Panc1 (cell line): Measurements from ENCODE around the gene NT5M. TPM values are rescaled to one million over a fixed set of nuclear protein-coding genes. Genes with fewer than 3 reads are reported as not detected.

Experiments
- ATAC-seq: fragments of 200-7000 bp; cut with Tn5 transposase; 2 replicates; pipeline ENCODE4 v1.9.1; 2020; ENCODE audit warnings: mild to moderate bottlenecking, moderate library complexity
- BruUV-seq: library from RNA; stranded (reverse); fragments of 400-500 nt; replicated peaks from 2 replicates; lab custom pipeline; 2021; lab: Mats Ljungman, UMichigan
- CTCF ChIA-PET: fragments of 300-600 bp; sonication (Branson Sonifier 250); formaldehyde crosslinking; loops from one replicate; lab custom pipeline; 2022; ENCODE audit warnings: antibody characterized with exemption; lab: Charles Lee
- POLR2A ChIA-PET: fragments of 300-600 bp; sonication (Branson Sonifier 250); formaldehyde crosslinking; loops from one replicate; lab custom pipeline; 2022; ENCODE audit warnings: antibody characterized with exemption; lab: Charles Lee
- DNase-seq: peaks from one replicate; pipeline ENCODE4 v3.0.0-alpha.2; 2010; ENCODE audit warnings: low read depth, low spot score
- H3K27ac ChIP-seq: 2 replicates; pipeline ENCODE4 v1.5.1; 2011; ENCODE audit warnings: mild to moderate bottlenecking, low read length, inconsistent platforms
- H3K27me3 ChIP-seq: fragments of 200-500 bp; sonication (Bioruptor generic); 2 replicates; pipeline ENCODE4 v1.6.0; 2014; ENCODE audit warnings: low read length, inconsistent platforms; ENCODE audit not compliant: control insufficient read depth, insufficient read depth
- H3K36me3 ChIP-seq: fragments of 200-500 bp; sonication (Bioruptor generic); 2 replicates; pipeline ENCODE4 v1.5.1; 2014; ENCODE audit warnings: inconsistent platforms, mild to moderate bottlenecking, low read length, moderate library complexity; ENCODE audit not compliant: control insufficient read depth, insufficient read depth
- H3K4me1 ChIP-seq: 2 replicates; pipeline ENCODE4 v1.5.1; 2011; ENCODE audit warnings: inconsistent platforms, mild to moderate bottlenecking, low read length, moderate library complexity; ENCODE audit not compliant: control insufficient read depth, insufficient read depth
- H3K4me3 ChIP-seq, 2 experiments: 2 replicates each; pipeline ENCODE4 v1.5.1; 2011 to 2012; ENCODE audit warnings: low read depth in 2 of 2, low read length in 2 of 2, mild to moderate bottlenecking in 2 of 2, inconsistent platforms in 1 of 2, moderate library complexity in 1 of 2
- H3K9me3 ChIP-seq: fragments of 200-500 bp; sonication (Bioruptor generic); 2 replicates; pipeline ENCODE4 v1.5.1; 2014; ENCODE audit warnings: low read depth, mild to moderate bottlenecking, inconsistent platforms, low read length, moderate library complexity; ENCODE audit not compliant: control insufficient read depth, insufficient read depth
- CTCF ChIP-seq: fragments of 450-650 bp; IDR thresholded peaks from 2 replicates; pipeline ENCODE4 v1.5.1; 2017; ENCODE audit warnings: mild to moderate bottlenecking
- POLR2AphosphoS5 ChIP-seq: IDR thresholded peaks from 2 replicates; pipeline ENCODE4 v1.6.1; 2012; ENCODE audit warnings: mild to moderate bottlenecking, low read depth, low read length, moderate library complexity
- REST ChIP-seq, 2 experiments: IDR thresholded peaks; 2 replicates each; pipeline ENCODE4 v1.6.1; 2011 to 2012; ENCODE audit warnings: low read depth in 2 of 2, control low read depth in 1 of 2, low read length in 1 of 2, mild to moderate bottlenecking in 1 of 2, moderate library complexity in 1 of 2; ENCODE audit not compliant: insufficient read depth in 1 of 2
- SIN3A ChIP-seq: IDR thresholded peaks from 2 replicates; pipeline ENCODE4 v1.6.1; 2012; ENCODE audit warnings: low read depth, mild to moderate bottlenecking, low read length, moderate library complexity, borderline replicate concordance; ENCODE audit not compliant: insufficient read depth
- TCF7L2 ChIP-seq: IDR thresholded peaks from 2 replicates; pipeline ENCODE4 v1.6.1; 2011; ENCODE audit warnings: mild to moderate bottlenecking, low read depth, low read length, inconsistent platforms
- in situ Hi-C: cut with HindIII; loops from 2 replicates; pipeline ENCODE4 v1.10.0; 2016; ENCODE audit warnings: low sequenced_read_pairs, low pct_unique_long_range_greater_than_20kb
- intact Hi-C: fragments of 100-400 bp; cut with micrococcal nuclease; formaldehyde crosslinking; loops from one replicate; pipeline ENCODE4 v1.10.0; 2022; ENCODE audit not compliant: unreplicated experiment
- total RNA-seq: library from RNA; stranded (reverse); gene quantifications from one replicate; pipeline ENCODE4 v1.2.1, GENCODE V29; 2021; ENCODE audit not compliant: unreplicated experiment

Gene NT5M
- total RNA-seq, 1 experiment from 2014 or later = 3.1 TPM

GRCh38 chr17:17322516-17323510, 19.6 kb downstream of the NT5M start:
- ATAC-seq = peak; percentile 30; the same call in 1 of the 2 replicates
- in situ Hi-C loops (no loop called here), intact Hi-C loops (no loop called here)
- H3K27ac ChIP-seq = no peak overlapping the region
- ChIA-PET CTCF (no interaction called here), POLR2A (no interaction called here)
- no peaks in the 10 kb centered on the region for H3K36me3 ChIP-seq
- H3K9me3 ChIP-seq = no peaks in the 10 kb centered on the region
- no peaks in the 10 kb centered on the region for H3K4me1 ChIP-seq
- BruUV-seq = no TSS peak
- TF ChIP-seq TCF7L2 = no peak
- TF ChIP-seq POLR2AphosphoS5 = no peak
- no peak for TF ChIP-seq CTCF
- no peak for TF ChIP-seq REST (IDR thresholded peaks at IDR 0.05; ENCODE audit: insufficient read depth in 1 of 2, low read depth in 2 of 2, low read length in 1 of 2)
- no peak for TF ChIP-seq SIN3A
- no peaks in the 10 kb centered on the region for H3K27me3 ChIP-seq
- no peak overlapping the region for H3K4me3 ChIP-seq
- DNase-seq = no peak

- Histone ChIP-seq H3K4me1 (no peaks in the 10 kb centered on the region), H3K27ac (no peak overlapping the region), H3K9me3 (no peaks in the 10 kb centered on the region), H3K36me3 (no peaks in the 10 kb centered on the region), H3K27me3 (no peaks in the 10 kb centered on the region), H3K4me3 (no peak overlapping the region)
- in situ Hi-C loops = no loop called here
- no peak for DNase-seq
- BruUV-seq = no TSS peak
- TF ChIP-seq POLR2AphosphoS5 (no peak), CTCF (no peak), TCF7L2 (no peak), SIN3A (no peak), REST (IDR thresholded peaks at IDR 0.05; ENCODE audit: insufficient read depth in 1 of 2, low read depth in 2 of 2, low read length in 1 of 2) (no peak)
- ChIA-PET POLR2A (no interaction called here), CTCF (no interaction called here)
- intact Hi-C loops = no loop called here
- no peak for ATAC-seq
These were observed 21.4 kb downstream of the NT5M start for GRCh38 chr17:17324616-17325015.
